Thyroid gland (tissue), 4 donors: ENCODE results near the gene ZNF358. TPM values are rescaled to one million over a fixed set of nuclear protein-coding genes. Genes with fewer than 3 reads are reported as not detected.

Experiments
- DNase-seq, 2 donors: peaks; one replicate each; pipeline ENCODE4 v3.0.0-alpha.2; 2019
- H3K27ac ChIP-seq, 3 donors: fragments of 200-600 bp; sonication (generic); 1 replicate in 2 of 3; 2 replicates in 1 of 3; pipeline ENCODE4 v1.5.1; 2016 to 2019; ENCODE audit warnings: mild to moderate bottlenecking in 1 of 3, moderate library complexity in 1 of 3
- H3K27me3 ChIP-seq: fragments of 200-600 bp; sonication (generic); one replicate; pipeline ENCODE4 v1.5.1; 2019
- H3K36me3 ChIP-seq, 2 donors: fragments of 200-600 bp; sonication (generic); one replicate each; pipeline ENCODE4 v1.5.1; 2016 to 2019
- H3K4me1 ChIP-seq, 2 donors: fragments of 200-600 bp; sonication (generic); one replicate each; pipeline ENCODE4 v1.5.1; 2017 to 2019
- H3K4me3 ChIP-seq, 3 donors: fragments of 200-600 bp; sonication (generic); replicated peaks in 1 of 3; 1 replicate in 2 of 3; 2 replicates in 1 of 3; pipeline ENCODE4 v1.5.1; 2016; ENCODE audit warnings: mild to moderate bottlenecking in 1 of 3
- H3K9me3 ChIP-seq: fragments of 200-600 bp; sonication (generic); one replicate; pipeline ENCODE4 v1.5.1; 2017
- POLR2A ChIP-seq, 2 donors: fragments of 450-650 bp; IDR thresholded peaks; one replicate each; pipeline ENCODE4 v1.6.1; 2017; ENCODE audit warnings: antibody characterized with exemption in 2 of 2, mild to moderate bottlenecking in 2 of 2, moderate library complexity in 1 of 2
- WGBS, 2 donors: methylation state at CpG; one replicate each; pipeline ENCODE4 v1.1.5; 2017; 5-methylcytosine and 5-hydroxymethylcytosine counted together
- intact Hi-C: fragments of 100-400 bp; cut with DNase I; formaldehyde crosslinking; loops from one replicate; pipeline ENCODE4 v1.15.1; 2023
- total RNA-seq, 4 donors: library from RNA; depleted of rRNA; stranded (reverse); fragments of >200 nt; gene quantifications; one replicate each; pipeline ENCODE4 v1.2.3, GENCODE V29; 2016
- TF ChIP-seq, protein P1 (sequence below), 6 experiments: fragments of 200-600 bp in 3 of 6; fragments of 450-650 bp in 3 of 6; sonication (generic) in 3 of 6; IDR thresholded peaks; one replicate each; pipeline ENCODE4 v1.5.1; 2016 to 2019; ENCODE audit warnings: antibody characterized with exemption in 6 of 6, mild to moderate bottlenecking in 2 of 6, inconsistent platforms in 1 of 6, moderate library complexity in 1 of 6

The ZNF358 gene
- total RNA-seq, 4 donors from 2014 or later: 57.6 to 102 (median 69.5) TPM

DNA sequence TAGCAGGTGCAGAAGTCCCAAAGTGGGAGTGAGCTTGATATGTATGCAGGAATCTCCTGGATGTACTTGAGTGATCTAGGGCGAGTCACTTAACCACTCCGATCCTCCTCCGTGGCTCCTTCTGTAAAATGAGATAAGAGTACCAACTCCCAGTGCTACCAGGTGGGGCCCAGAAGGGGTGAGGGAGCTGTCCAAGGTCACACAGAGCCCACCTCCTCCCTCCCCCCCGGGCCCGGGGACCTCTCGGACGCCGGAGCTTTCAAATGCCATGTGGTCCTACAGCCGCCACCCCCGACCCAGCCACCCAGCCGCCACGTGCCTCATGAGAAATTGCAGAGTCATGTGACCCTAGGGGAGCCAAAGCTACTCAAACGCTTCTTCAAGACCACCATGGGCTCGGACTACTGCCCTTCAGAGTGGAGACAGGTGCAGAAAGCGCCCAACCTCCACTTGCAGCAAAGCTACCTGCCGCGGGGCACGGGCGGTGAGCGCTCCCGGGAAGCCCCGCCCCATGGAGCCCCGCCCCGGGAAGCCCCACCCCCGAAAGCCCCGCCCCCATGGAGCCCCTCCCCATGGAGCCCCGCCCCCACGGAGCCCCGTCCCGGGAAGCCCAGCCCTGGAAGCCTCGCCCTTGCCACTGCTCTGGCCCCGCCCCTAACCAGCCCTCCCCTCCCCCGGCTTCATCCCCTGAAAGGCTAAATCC, 10.1 kb upstream of the ZNF358 start:
- Histone ChIP-seq H3K4me1 (peaks cover 5 to 17% of the 10 kb centered on the region in 2 donors), H3K27ac (no peak overlapping the region), H3K9me3 (no peaks in the 10 kb centered on the region), H3K4me3 (no peak overlapping the region), H3K27me3 (no peaks in the 10 kb centered on the region), H3K36me3 (no peaks in the 10 kb centered on the region)
- intact Hi-C loops: no loop called here
- DNase-seq: no peak
- WGBS, 2 donors: 7% methylated on average over 4 to 20 of the region's 33 CpGs
- no peak for TF ChIP-seq POLR2A (IDR thresholded peaks at IDR 0.05)
- TF ChIP-seq, protein P1, sequence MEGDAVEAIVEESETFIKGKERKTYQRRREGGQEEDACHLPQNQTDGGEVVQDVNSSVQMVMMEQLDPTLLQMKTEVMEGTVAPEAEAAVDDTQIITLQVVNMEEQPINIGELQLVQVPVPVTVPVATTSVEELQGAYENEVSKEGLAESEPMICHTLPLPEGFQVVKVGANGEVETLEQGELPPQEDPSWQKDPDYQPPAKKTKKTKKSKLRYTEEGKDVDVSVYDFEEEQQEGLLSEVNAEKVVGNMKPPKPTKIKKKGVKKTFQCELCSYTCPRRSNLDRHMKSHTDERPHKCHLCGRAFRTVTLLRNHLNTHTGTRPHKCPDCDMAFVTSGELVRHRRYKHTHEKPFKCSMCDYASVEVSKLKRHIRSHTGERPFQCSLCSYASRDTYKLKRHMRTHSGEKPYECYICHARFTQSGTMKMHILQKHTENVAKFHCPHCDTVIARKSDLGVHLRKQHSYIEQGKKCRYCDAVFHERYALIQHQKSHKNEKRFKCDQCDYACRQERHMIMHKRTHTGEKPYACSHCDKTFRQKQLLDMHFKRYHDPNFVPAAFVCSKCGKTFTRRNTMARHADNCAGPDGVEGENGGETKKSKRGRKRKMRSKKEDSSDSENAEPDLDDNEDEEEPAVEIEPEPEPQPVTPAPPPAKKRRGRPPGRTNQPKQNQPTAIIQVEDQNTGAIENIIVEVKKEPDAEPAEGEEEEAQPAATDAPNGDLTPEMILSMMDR (IDR thresholded peaks at IDR 0.05): no peak

DNA sequence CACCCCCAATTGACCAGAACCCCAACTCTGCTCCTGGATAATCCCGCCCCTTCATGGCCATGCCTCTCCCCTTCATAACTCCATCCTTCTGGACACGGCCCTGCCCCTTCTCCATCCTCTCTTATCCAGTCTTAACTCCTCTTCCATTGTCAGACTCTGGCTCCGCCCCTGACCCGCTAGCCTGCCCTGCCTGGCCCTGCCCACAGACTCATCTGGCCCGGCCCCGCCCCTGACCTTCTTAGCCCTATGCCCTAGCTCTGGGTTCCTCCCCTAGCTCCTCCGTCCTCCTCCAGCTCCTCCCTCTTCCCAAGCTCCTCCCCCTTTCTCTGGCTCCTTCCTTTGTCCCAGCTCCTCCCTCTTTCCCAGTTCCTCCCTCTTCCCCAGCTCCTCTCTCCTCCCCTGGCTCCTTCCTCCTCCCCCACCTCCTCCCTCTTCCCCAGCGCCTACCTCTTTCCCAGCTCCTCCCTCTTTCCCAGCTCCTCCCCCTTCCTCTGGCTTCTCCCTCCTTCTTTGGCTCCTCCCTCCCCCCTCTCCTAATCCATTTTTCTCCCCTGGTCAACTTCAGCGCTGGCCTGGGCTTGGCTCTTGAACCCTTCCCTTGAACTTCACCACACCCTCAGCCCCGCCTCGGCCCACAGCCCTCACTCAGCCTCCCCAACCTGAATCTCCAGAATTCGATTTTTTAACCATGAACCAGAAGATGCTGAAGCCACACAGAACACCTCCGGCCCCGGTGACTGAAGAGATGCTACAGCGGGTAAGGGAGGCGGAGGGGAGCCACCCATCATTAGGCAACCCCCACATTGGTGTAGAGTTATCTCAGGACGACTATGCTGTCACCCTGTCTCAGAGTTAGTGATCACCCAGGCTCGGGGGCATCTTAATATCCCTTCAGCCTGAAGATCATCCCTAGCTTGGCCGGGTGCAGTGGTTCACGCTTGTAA, 9.2 kb upstream of the ZNF358 start:
- peaks cover 5 to 13% of the 10 kb centered on the region in 2 donors for H3K4me1 ChIP-seq
- no peaks in the 10 kb centered on the region for H3K27me3 ChIP-seq
- intact Hi-C loops: no loop called here
- no peaks in the 10 kb centered on the region for H3K9me3 ChIP-seq
- H3K36me3 ChIP-seq: no peaks in the 10 kb centered on the region
- H3K4me3 ChIP-seq: no peak overlapping the region
- H3K27ac ChIP-seq: no peak overlapping the region
- TF ChIP-seq, protein P1 (IDR thresholded peaks at IDR 0.05): no peak
- TF ChIP-seq POLR2A (IDR thresholded peaks at IDR 0.05): no peak
- WGBS, 2 donors: 33 to 49% methylated on average over 15 to 20 of the region's 20 CpGs
- DNase-seq: peak; percentile 55 to 61

DNA sequence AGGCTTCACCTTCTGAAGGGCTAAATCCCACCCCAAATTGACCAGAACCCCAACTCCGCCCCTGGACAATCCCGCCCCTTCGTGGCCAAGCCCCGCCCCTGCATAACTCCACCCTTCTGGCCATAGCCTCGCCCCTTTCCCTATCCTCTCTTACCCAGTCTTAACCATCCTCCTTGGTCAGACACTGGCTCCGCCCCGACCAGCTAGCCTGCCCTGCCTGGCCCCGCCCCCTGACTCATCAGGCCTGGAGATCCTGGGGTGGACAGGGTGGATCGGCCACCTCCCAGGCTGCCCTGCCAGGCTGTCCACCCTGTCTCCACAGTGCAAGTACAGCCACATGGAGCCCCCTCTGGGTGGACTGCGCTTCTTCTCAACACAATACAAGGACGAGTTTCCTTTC, 8.0 kb upstream of the ZNF358 start:
- Histone ChIP-seq H3K27ac (no peak overlapping the region), H3K4me1 (peaks cover 5 to 13% of the 10 kb centered on the region in 2 donors), H3K9me3 (no peaks in the 10 kb centered on the region), H3K4me3 (no peak overlapping the region), H3K27me3 (no peaks in the 10 kb centered on the region), H3K36me3 (no peaks in the 10 kb centered on the region)
- 29 to 52% methylated on average over 8 to 11 of the region's 11 CpGs for WGBS, 2 donors
- intact Hi-C loops: no loop called here
- TF ChIP-seq, protein P1 (IDR thresholded peaks at IDR 0.05): no peak
- peak; percentile 46 to 55 for DNase-seq

DNA sequence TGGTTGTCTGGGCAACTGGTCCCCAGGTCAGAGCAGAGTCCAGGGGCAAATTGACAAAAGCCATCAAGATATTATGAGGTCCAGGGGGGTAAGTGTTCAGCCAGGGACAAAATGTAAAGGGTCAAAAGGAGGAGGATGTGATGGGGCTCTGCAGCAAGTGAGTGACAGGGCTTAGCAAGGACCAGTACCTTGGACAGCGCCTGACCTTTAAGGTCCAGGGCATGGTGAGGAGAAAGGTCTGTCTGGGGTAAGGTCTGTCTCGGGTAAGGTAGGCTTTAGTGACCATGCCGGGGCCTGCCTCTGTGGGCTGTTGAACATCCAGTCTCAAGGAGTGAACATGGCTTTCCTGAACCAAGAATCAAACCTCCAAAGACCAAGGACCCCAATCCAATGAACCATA, 6.3 kb upstream of the ZNF358 start:
- Histone ChIP-seq H3K36me3 (no peaks in the 10 kb centered on the region), H3K27me3 (no peaks in the 10 kb centered on the region), H3K4me3 (no peak overlapping the region), H3K9me3 (no peaks in the 10 kb centered on the region), H3K4me1 (peaks cover 5 to 13% of the 10 kb centered on the region in 2 donors), H3K27ac (no peak overlapping the region)
- TF ChIP-seq POLR2A (IDR thresholded peaks at IDR 0.05): no peak
- TF ChIP-seq, protein P1 (IDR thresholded peaks at IDR 0.05): no peak
- intact Hi-C loops: no loop called here
- no peak for DNase-seq
- 21 to 36% methylated on average over 3 of the region's 3 CpGs for WGBS, 2 donors
